IMR-90 (cell line): ENCODE measurements around the gene NR6A1. TPM values are rescaled to one million over a fixed set of nuclear protein-coding genes. Genes with fewer than 3 reads are reported as not detected.

ENCODE experiments used
- ATAC-seq: fragments of 200-7000 bp; cut with Tn5 transposase; 2 replicates; pipeline ENCODE4 v1.9.1; 2020; ENCODE audit warnings: low read depth, mild to moderate bottlenecking, moderate library complexity
- BruUV-seq: library from RNA; stranded (reverse); fragments of 400-500 nt; replicated peaks from 2 replicates; lab custom pipeline; 2021; lab: Mats Ljungman, UMichigan
- CTCF ChIA-PET: fragments of 300-600 bp; formaldehyde crosslinking; extraction: SDS; loops from one replicate; lab custom pipeline; 2021; ENCODE audit warnings: antibody characterized with exemption; lab: Yijun Ruan, JAX
- POLR2A ChIA-PET: fragments of 300-600 bp; sonication (Branson Sonifier 250); formaldehyde crosslinking; loops from one replicate; lab custom pipeline; 2022; ENCODE audit warnings: antibody characterized with exemption; ENCODE audit not compliant: unreplicated experiment; lab: Charles Lee
- DNase-seq: peaks from one replicate; pipeline ENCODE4 v3.0.0; 2013
- H2AFZ ChIP-seq: replicated peaks from 2 replicates; pipeline ENCODE3; 2013; ENCODE audit warnings: low read length, mild to moderate bottlenecking; ENCODE audit not compliant: poor library complexity
- H2AK5ac ChIP-seq: 2 replicates; pipeline ENCODE4 v1.6.1; 2013; ENCODE audit warnings: low read depth, low read length, inconsistent platforms
- H2AK9ac ChIP-seq: replicated peaks from 2 replicates; pipeline ENCODE3; 2013; ENCODE audit warnings: mild to moderate bottlenecking, low read depth, low read length, moderate library complexity; ENCODE audit not compliant: poor library complexity
- H2BK120ac ChIP-seq: 2 replicates; pipeline ENCODE4 v1.6.1; 2013; ENCODE audit warnings: low read depth, low read length, inconsistent platforms
- H2BK15ac ChIP-seq: 3 replicates; pipeline ENCODE4 v1.6.1; 2013; ENCODE audit warnings: low read depth, low read length, inconsistent platforms
- H2BK20ac ChIP-seq: 2 replicates; pipeline ENCODE4 v1.6.1; 2013; ENCODE audit warnings: low read depth, mild to moderate bottlenecking, inconsistent platforms, low read length, moderate library complexity
- H2BK5ac ChIP-seq: 2 replicates; pipeline ENCODE4 v1.6.1; 2013; ENCODE audit warnings: mild to moderate bottlenecking, low read depth, low read length, inconsistent platforms; ENCODE audit not compliant: poor library complexity, severe bottlenecking
- H3K14ac ChIP-seq: replicated peaks from 2 replicates; pipeline ENCODE4 v1.6.1; 2013; ENCODE audit warnings: low read depth, low read length, inconsistent platforms
- H3K18ac ChIP-seq: 2 replicates; pipeline ENCODE4 v1.6.1; 2013; ENCODE audit warnings: low read depth, low read length, control low read depth
- H3K23ac ChIP-seq: 2 replicates; pipeline ENCODE4 v1.6.1; 2013; ENCODE audit warnings: low read depth, low read length, inconsistent platforms
- H3K27ac ChIP-seq: 2 replicates; pipeline ENCODE4 v1.5.1; 2013; ENCODE audit warnings: mild to moderate bottlenecking, control low read depth, low read length; ENCODE audit not compliant: insufficient read depth
- H3K27me3 ChIP-seq: 2 replicates; pipeline ENCODE4 v1.6.1; 2013; ENCODE audit warnings: low read length; ENCODE audit not compliant: control insufficient read depth, insufficient read depth
- H3K36me3 ChIP-seq: 2 replicates; pipeline ENCODE4 v1.6.1; 2013; ENCODE audit warnings: low read length, mixed read lengths; ENCODE audit not compliant: control insufficient read depth, insufficient read depth
- H3K4ac ChIP-seq: 2 replicates; pipeline ENCODE4 v1.6.1; 2013; ENCODE audit warnings: low read depth, low read length, inconsistent platforms
- H3K4me1 ChIP-seq: 2 replicates; pipeline ENCODE4 v1.6.1; 2013; ENCODE audit warnings: low read length, mixed read lengths; ENCODE audit not compliant: control insufficient read depth, insufficient read depth
- H3K4me2 ChIP-seq: 2 replicates; pipeline ENCODE4 v1.6.1; 2013; ENCODE audit warnings: low read depth, mild to moderate bottlenecking, control low read depth, low read length, moderate library complexity
- H3K4me3 ChIP-seq: 2 replicates; pipeline ENCODE4 v1.5.1; 2013; ENCODE audit warnings: low read depth, mild to moderate bottlenecking, control low read depth, low read length, moderate library complexity; ENCODE audit not compliant: insufficient read depth
- H3K56ac ChIP-seq: 2 replicates; pipeline ENCODE4 v1.6.1; 2013; ENCODE audit warnings: low read length, inconsistent platforms; ENCODE audit not compliant: insufficient read depth; ENCODE audit errors: extremely low read depth
- H3K79me1 ChIP-seq, 2 experiments: 2 replicates each; pipeline ENCODE4 v1.6.1; 2013; ENCODE audit warnings: low read length in 2 of 2, inconsistent platforms in 1 of 2, low read depth in 1 of 2
- H3K9ac ChIP-seq: 2 replicates; pipeline ENCODE4 v1.6.1; 2013; ENCODE audit warnings: low read depth, low read length, control low read depth
- H3K9me1 ChIP-seq: 2 replicates; pipeline ENCODE4 v1.6.1; 2013; ENCODE audit warnings: low read length, inconsistent platforms; ENCODE audit not compliant: insufficient read depth
- H3K9me3 ChIP-seq: 2 replicates; pipeline ENCODE4 v1.6.1; 2013; ENCODE audit warnings: low read length; ENCODE audit not compliant: control insufficient read depth, insufficient read depth
- H4K20me1 ChIP-seq: 2 replicates; pipeline ENCODE4 v1.6.1; 2013; ENCODE audit warnings: low read length, inconsistent platforms; ENCODE audit not compliant: insufficient read depth
- H4K5ac ChIP-seq: 2 replicates; pipeline ENCODE4 v1.6.1; 2013; ENCODE audit warnings: mild to moderate bottlenecking, low read depth, low read length, control low read depth
- H4K8ac ChIP-seq, 2 experiments: 2 replicates each; pipeline ENCODE4 v1.6.1; 2013; ENCODE audit warnings: low read depth in 2 of 2, low read length in 2 of 2, control low read depth in 1 of 2, inconsistent platforms in 1 of 2
- H4K91ac ChIP-seq: 2 replicates; pipeline ENCODE4 v1.6.1; 2013; ENCODE audit warnings: low read depth, low read length, inconsistent platforms; ENCODE audit not compliant: insufficient read depth
- BHLHE40 ChIP-seq: fragments of 150-350 bp; IDR thresholded peaks from 2 replicates; pipeline ENCODE4 v1.6.1; 2016; ENCODE audit warnings: mild to moderate bottlenecking, low read depth, low read length
- CEBPB ChIP-seq: IDR thresholded peaks from 2 replicates; pipeline ENCODE4 v1.6.1; 2012; ENCODE audit warnings: low read depth, low read length, improper control_type of control experiment
- CHD1 ChIP-seq: IDR thresholded peaks from 2 replicates; pipeline ENCODE4 v1.6.1; 2012; ENCODE audit warnings: low read depth, low read length, improper control_type of control experiment
- CTCF ChIP-seq: conservative IDR thresholded peaks from 2 replicates; pipeline ENCODE4 v1.5.1; 2012; ENCODE audit warnings: mild to moderate bottlenecking, low read depth, low read length, improper control_type of control experiment
- ELK1 ChIP-seq: fragments of 150-350 bp; IDR thresholded peaks from 2 replicates; pipeline ENCODE4 v1.6.1; 2016; ENCODE audit warnings: low read depth, mild to moderate bottlenecking, low read length, moderate library complexity, borderline replicate concordance
- MXI1 ChIP-seq: IDR thresholded peaks from 2 replicates; pipeline ENCODE4 v1.6.1; 2012; ENCODE audit warnings: low read depth, mild to moderate bottlenecking, low read length, moderate library complexity, borderline replicate concordance
- NFE2L2 ChIP-seq: fragments of 150-350 bp; IDR thresholded peaks from 2 replicates; pipeline ENCODE4 v1.6.1; 2016; ENCODE audit warnings: low read depth, mild to moderate bottlenecking, low read length
- POLR2A ChIP-seq: IDR thresholded peaks from 2 replicates; pipeline ENCODE4 v1.6.1; 2012; ENCODE audit warnings: mild to moderate bottlenecking, low read depth, low read length
- RAD21 ChIP-seq: IDR thresholded peaks from 2 replicates; pipeline ENCODE4 v1.6.1; 2012; ENCODE audit warnings: low read length, improper control_type of control experiment
- RFX5 ChIP-seq: IDR thresholded peaks from 2 replicates; pipeline ENCODE4 v1.8.0; 2012; ENCODE audit warnings: low read depth, mild to moderate bottlenecking, low read length, moderate library complexity
- SMC3 ChIP-seq: fragments of 150-350 bp; IDR thresholded peaks from 2 replicates; pipeline ENCODE4 v1.6.1; 2016; ENCODE audit warnings: low read depth, mild to moderate bottlenecking, antibody characterized with exemption, low read length, moderate library complexity
- USF2 ChIP-seq: fragments of 150-350 bp; IDR thresholded peaks from 2 replicates; pipeline ENCODE4 v1.6.1; 2017; ENCODE audit warnings: mild to moderate bottlenecking, antibody characterized with exemption, low read length, low read depth
- WGBS, 2 experiments: methylation state at CpG; one replicate each; pipeline versions ENCODE4 v1.1.5 to v1.1.7; 2013; ENCODE audit warnings: missing lambda C conversion rate in 2 of 2; ENCODE audit not compliant: insufficient read length in 1 of 2; ENCODE audit errors: extremely low coverage in 2 of 2; 5-methylcytosine and 5-hydroxymethylcytosine counted together
- dilution Hi-C: fragments of 300-500 bp; cut with HindIII; formaldehyde crosslinking; loops from one replicate; pipeline ENCODE4 v1.14.3; 2018; ENCODE audit warnings: low sequenced_read_pairs; ENCODE audit not compliant: unreplicated experiment
- in situ Hi-C: fragments of 300-500 bp; cut with MboI; formaldehyde crosslinking; loops from 3 replicates; pipeline ENCODE4 v1.14.3; 2019; ENCODE audit warnings: low sequenced_read_pairs, inconsistent platforms, mixed read lengths
- intact Hi-C: fragments of 100-400 bp; cut with micrococcal nuclease; formaldehyde crosslinking; loops from 2 replicates; pipeline ENCODE4 v1.10.0; 2022
- polyA plus RNA-seq, 3 experiments: library from polyadenylated mRNA; depleted of rRNA; stranded (reverse); fragments of >200 nt; gene quantifications; 2 replicates each; pipeline ENCODE4 v1.2.3, GENCODE V29; 2012; ENCODE audit warnings: low replicate concordance in 1 of 3
- total RNA-seq: library from RNA; depleted of rRNA; stranded (reverse); fragments of >200 nt; gene quantifications from 2 replicates; pipeline ENCODE4 v1.2.3, GENCODE V29; 2012

The NR6A1 gene
- total and polyA plus RNA-seq, 2 of the 4 experiments (the other 2 are of a cell fraction), result 0.14 to 0.36 TPM

GRCh38 chr9:124472770-124473169, 298.3 kb downstream of the NR6A1 start:
- Histone ChIP-seq H3K9me1 (no peaks in the 10 kb centered on the region), H4K8ac (no peak overlapping the region), H3K4me1 (no peaks in the 10 kb centered on the region), H3K9me3 (no peaks in the 10 kb centered on the region), H3K27ac (no peak overlapping the region), H2BK20ac (no peak overlapping the region), H2BK5ac (no peak overlapping the region), H2AK9ac (no peak overlapping the region), H3K9ac (no peak overlapping the region), H3K4me3 (no peak overlapping the region), H3K18ac (no peak overlapping the region), H4K5ac (no peak overlapping the region), H2BK15ac (no peak overlapping the region), H2BK120ac (no peak overlapping the region), H3K4ac (no peak overlapping the region), H3K27me3 (peaks cover 68% of the 10 kb centered on the region), H4K91ac (no peak overlapping the region), H2AK5ac (no peak overlapping the region), H3K23ac (no peak overlapping the region), H4K20me1 (no peaks in the 10 kb centered on the region), H3K79me1 (no peaks in the 10 kb centered on the region), H2AFZ (no peak overlapping the region), H3K4me2 (no peak overlapping the region), H3K36me3 (no peaks in the 10 kb centered on the region), H3K56ac (no peak overlapping the region), H3K14ac (no peak overlapping the region)
- intact Hi-C loops, result no loop called here
- in situ Hi-C loops, result no loop called here
- ChIA-PET POLR2A (no interaction called here), CTCF (no interaction called here)
- WGBS, 2 experiments, result 61% methylated on average over 6 of the region's 7 CpGs; no CpG with 5 or more reads in 1 of the 2 experiments
- DNase-seq (no peak), ATAC-seq (no peak)
- dilution Hi-C loops, result no loop called here
- TF ChIP-seq POLR2A (no peak), RAD21 (no peak), USF2 (no peak), NFE2L2 (no peak), ELK1 (no peak), RFX5 (no peak), MXI1 (no peak), CHD1 (no peak), BHLHE40 (no peak), CEBPB (no peak), SMC3 (no peak), CTCF (no peak)
- no TSS peak for BruUV-seq
